ENCODE data around the gene PNPO. TPM values are rescaled to one million over a fixed set of nuclear protein-coding genes. Genes with fewer than 3 reads are reported as not detected.
"Not testable (repeated sequence)": the region's sequence is repeated elsewhere in the genome, so short reads cannot be mapped to it uniquely, and the experiment has no call there.

Gene PNPO
- total and polyA plus RNA-seq, 2 of the 8 experiments (the other 6 are each of a cell fraction or from before 2014, with no cell fraction given), result 7.0 to 8.1 TPM

- not testable (repeated sequence) for H3K9me3 ChIP-seq (ENCODE audit: insufficient read depth in 2 of 2, low read depth in 1 of 2, low read length in 1 of 2); H4K91ac ChIP-seq (replicated peaks; ENCODE audit: insufficient read length, low read length); H3K14ac ChIP-seq (ENCODE audit: insufficient read length); H2AFZ ChIP-seq (ENCODE audit: low read length); H3K4me2 ChIP-seq (ENCODE audit: insufficient read depth in 1 of 2, low read depth in 2 of 2, low read length in 2 of 2); H2BK15ac ChIP-seq (ENCODE audit: low read length); H2AK5ac ChIP-seq (ENCODE audit: low read depth, low read length); FAIRE-seq; H3K4ac ChIP-seq (replicated peaks; ENCODE audit: insufficient read length, low read depth, low read length); H2BK5ac ChIP-seq (ENCODE audit: low read depth, low read length); DNase-seq (ENCODE audit: low read depth in 1 of 2, low spot score in 2 of 2); H3K79me1 ChIP-seq (ENCODE audit: low read depth, low read length); H3K27ac ChIP-seq (ENCODE audit: low read depth, low read length); H4K5ac ChIP-seq (ENCODE audit: insufficient read length, low read depth, low read length); H3K27me3 ChIP-seq (replicated peaks in 1 of 4; ENCODE audit: control insufficient read depth in 3 of 4, extremely low read depth in 1 of 4, insufficient read depth in 3 of 4, low read length in 3 of 4); H2BK12ac ChIP-seq (ENCODE audit: low read depth, low read length); H3K9ac ChIP-seq (replicated peaks in 1 of 4; ENCODE audit: extremely low read depth in 1 of 4, low read depth in 3 of 4, low read length in 3 of 4); H3K4me3 ChIP-seq (ENCODE audit: extremely low read depth in 1 of 4, insufficient read depth in 2 of 4, low read depth in 3 of 4, low read length in 4 of 4); H3K79me2 ChIP-seq (ENCODE audit: control insufficient read depth in 1 of 2, insufficient read depth in 2 of 2, low read length in 2 of 2); H4K20me1 ChIP-seq (replicated peaks in 1 of 2; ENCODE audit: control insufficient read depth in 1 of 2, insufficient read depth in 2 of 2, low read length in 2 of 2); H3K56ac ChIP-seq (replicated peaks; ENCODE audit: insufficient read length, low read depth, low read length); H4K8ac ChIP-seq (ENCODE audit: extremely low read depth, insufficient read depth, low read length); H3K36me3 ChIP-seq (ENCODE audit: control insufficient read depth in 2 of 4, insufficient read depth in 4 of 4, low read length in 3 of 4); H3K23ac ChIP-seq (ENCODE audit: insufficient read length); H3K23me2 ChIP-seq (ENCODE audit: low read depth, low read length)
- H2BK120ac ChIP-seq (replicated peaks; ENCODE audit: low read depth, low read length), result peak overlapping the region; percentile 65
- CTCF ChIA-PET (ENCODE audit: partially characterized antibody), result interaction anchor here (0.6 to 27.1 kb wide), 9 partner anchors 9 to 289 kb away, joined by 3 to 698 read pairs (median 12); partner anchors contain the start of gene CDK5RAP3
- POLR2A ChIA-PET (ENCODE audit: partially characterized antibody), result interaction anchor here (1.0 to 4.3 kb wide), 3 partner anchors 14 to 157 kb away, joined by 3 to 19 read pairs (median 3); partner anchors contain the start of genes LRRC46 and MRPL10
- H2BK20ac ChIP-seq (ENCODE audit: low read length), result peak overlapping the region; percentile 80; the same call in 1 of the 2 replicates
- H3K18ac ChIP-seq (ENCODE audit: extremely low read depth, low read length), result peak overlapping the region; percentile 6; the same call in 1 of the 2 replicates
- peaks cover 14 to 25% (median 19%) of the 10 kb centered on the region in 4 experiments for H3K4me1 ChIP-seq (replicated peaks in 1 of 4; ENCODE audit: control insufficient read depth in 3 of 4, insufficient read depth in 4 of 4, low read length in 3 of 4)
- WGBS, 2 experiments (ENCODE audit: extremely low coverage in 1 of 2, insufficient coverage in 1 of 2, insufficient read length in 1 of 2, insufficient replicate concordance in 2 of 2, low coverage in 1 of 2, low lambda C conversion rate in 2 of 2, missing lambda C conversion rate in 1 of 2), result 90% methylated on average over 1 of the region's 1 CpG; no CpG with 5 or more reads in 1 of the 2 experiments
These were observed 47.1 kb downstream of the PNPO start for GRCh38 chr17:47988445-47988844.

Data from H1 (cell line).